ENCODE measurements around the gene SORL1.

Gene SORL1

DNA sequence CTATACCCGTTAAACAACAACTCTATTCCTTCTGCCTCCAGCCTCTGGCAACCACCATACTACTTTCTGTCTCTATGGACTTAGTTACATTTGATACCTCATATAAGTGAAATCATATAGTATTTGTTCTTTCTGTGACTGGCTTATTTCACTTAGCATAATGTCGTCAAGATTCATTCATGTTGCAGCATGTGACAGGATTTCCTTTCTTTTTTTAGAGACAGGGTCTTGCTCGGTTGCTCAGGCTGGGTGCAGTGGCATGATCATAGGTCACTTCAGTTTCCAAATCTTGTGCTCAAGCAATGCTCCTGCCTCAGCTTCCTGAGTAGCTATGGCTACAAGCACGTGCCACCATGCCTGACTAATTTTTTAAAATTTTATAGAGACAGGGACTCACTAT lies 29.4 kb upstream of the SORL1 start:
- DNase-seq = no peak
- intact Hi-C loops (cut with DNase I; ENCODE audit: low total_unique reads) = no loop called here
- TF ChIP-seq, protein P1, sequence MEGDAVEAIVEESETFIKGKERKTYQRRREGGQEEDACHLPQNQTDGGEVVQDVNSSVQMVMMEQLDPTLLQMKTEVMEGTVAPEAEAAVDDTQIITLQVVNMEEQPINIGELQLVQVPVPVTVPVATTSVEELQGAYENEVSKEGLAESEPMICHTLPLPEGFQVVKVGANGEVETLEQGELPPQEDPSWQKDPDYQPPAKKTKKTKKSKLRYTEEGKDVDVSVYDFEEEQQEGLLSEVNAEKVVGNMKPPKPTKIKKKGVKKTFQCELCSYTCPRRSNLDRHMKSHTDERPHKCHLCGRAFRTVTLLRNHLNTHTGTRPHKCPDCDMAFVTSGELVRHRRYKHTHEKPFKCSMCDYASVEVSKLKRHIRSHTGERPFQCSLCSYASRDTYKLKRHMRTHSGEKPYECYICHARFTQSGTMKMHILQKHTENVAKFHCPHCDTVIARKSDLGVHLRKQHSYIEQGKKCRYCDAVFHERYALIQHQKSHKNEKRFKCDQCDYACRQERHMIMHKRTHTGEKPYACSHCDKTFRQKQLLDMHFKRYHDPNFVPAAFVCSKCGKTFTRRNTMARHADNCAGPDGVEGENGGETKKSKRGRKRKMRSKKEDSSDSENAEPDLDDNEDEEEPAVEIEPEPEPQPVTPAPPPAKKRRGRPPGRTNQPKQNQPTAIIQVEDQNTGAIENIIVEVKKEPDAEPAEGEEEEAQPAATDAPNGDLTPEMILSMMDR (IDR thresholded peaks at IDR 0.05) = no peak
- Histone ChIP-seq H3K4me1 (peaks cover 0 to 9% (median 8%) of the 10 kb centered on the region in 4 donors), H3K27me3 (no peaks in the 10 kb centered on the region), H3K9me3 (no peaks in the 10 kb centered on the region), H3K4me3 (no peak overlapping the region), H3K36me3 (no peaks in the 10 kb centered on the region), H3K27ac (no peak overlapping the region)

- TF ChIP-seq, protein P1 (IDR thresholded peaks at IDR 0.05) = no peak
- intact Hi-C loops (cut with DNase I; ENCODE audit: low total_unique reads) = no loop called here
Observed at GRCh38 chr11:121425828-121426227, 26.3 kb upstream of the SORL1 start.

GRCh38 chr11:121426476-121427399 lies 25.4 kb upstream of the SORL1 start:
- peak overlapping the region; percentile 25 to 45 for H3K4me3 ChIP-seq
- TF ChIP-seq, protein P1 (IDR thresholded peaks at IDR 0.05) = peak in 1 of 2 experiments; percentile 12
- DNase-seq = peak in 1 of 2 donors; percentile 74
- no peaks in the 10 kb centered on the region for H3K9me3 ChIP-seq
- H3K36me3 ChIP-seq = no peaks in the 10 kb centered on the region
- no peak overlapping the region for H3K27ac ChIP-seq
- peaks cover 0 to 8% (median 5%) of the 10 kb centered on the region in 4 donors for H3K4me1 ChIP-seq
- H3K27me3 ChIP-seq = no peaks in the 10 kb centered on the region
- intact Hi-C loops (cut with DNase I; ENCODE audit: low total_unique reads) = no loop called here

More at GRCh38 chr11:121425828-121426227, 26.3 kb upstream of the SORL1 start:
- Histone ChIP-seq H3K4me3 (no peak overlapping the region), H3K4me1 (peaks cover 0 to 8% (median 5%) of the 10 kb centered on the region in 4 donors), H3K9me3 (no peaks in the 10 kb centered on the region), H3K36me3 (no peaks in the 10 kb centered on the region), H3K27ac (no peak overlapping the region), H3K27me3 (no peaks in the 10 kb centered on the region)
- no peak for DNase-seq

DNA sequence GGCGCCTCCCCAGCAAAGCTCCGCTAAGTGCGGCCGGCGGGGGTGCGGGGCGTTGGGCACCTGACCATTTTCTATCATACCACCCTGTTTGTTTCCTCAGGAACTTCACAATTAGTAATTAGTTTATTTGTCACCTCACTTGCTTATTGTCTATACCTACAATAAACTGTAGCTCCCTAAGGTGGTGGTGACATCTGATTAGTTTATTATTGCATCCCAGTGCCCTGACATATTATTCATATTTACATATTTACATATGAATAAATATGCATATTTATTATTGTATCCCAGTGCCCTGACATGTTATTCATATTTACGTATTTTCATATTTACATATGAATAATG lies 24.7 kb upstream of the SORL1 start:
- DNase-seq = no peak
- peaks cover 0 to 8% (median 5%) of the 10 kb centered on the region in 4 donors for H3K4me1 ChIP-seq
- TF ChIP-seq, protein P1 (IDR thresholded peaks at IDR 0.05) = no peak
- peak overlapping the region; percentile 25 to 45 for H3K4me3 ChIP-seq
- H3K9me3 ChIP-seq = no peaks in the 10 kb centered on the region
- H3K27ac ChIP-seq = no peak overlapping the region
- intact Hi-C loops (cut with DNase I; ENCODE audit: low total_unique reads) = no loop called here
- no peaks in the 10 kb centered on the region for H3K27me3 ChIP-seq
- no peaks in the 10 kb centered on the region for H3K36me3 ChIP-seq

DNA sequence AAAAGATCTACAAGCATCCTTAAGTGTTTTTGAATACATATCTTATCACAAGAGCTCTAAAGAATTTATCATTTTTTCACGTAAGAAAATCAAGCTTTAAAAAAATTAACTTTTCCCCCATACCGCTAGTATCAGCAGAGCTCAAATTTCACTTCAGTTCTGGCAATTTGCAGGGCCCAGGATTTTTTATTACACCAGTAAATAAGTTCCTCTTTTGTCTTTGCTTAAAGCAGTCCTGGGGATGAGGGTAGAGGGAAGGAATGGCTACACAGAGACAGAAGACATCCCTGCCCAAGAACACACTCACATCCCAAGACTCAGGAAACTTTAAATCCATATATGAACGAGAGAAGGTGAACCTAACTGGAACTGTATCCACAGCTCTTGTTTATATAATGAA lies 22.6 kb upstream of the SORL1 start:
- H3K9me3 ChIP-seq = no peaks in the 10 kb centered on the region
- no peaks in the 10 kb centered on the region for H3K27me3 ChIP-seq
- no peak for DNase-seq
- TF ChIP-seq, protein P1 (IDR thresholded peaks at IDR 0.05) = no peak
- no peaks in the 10 kb centered on the region for H3K36me3 ChIP-seq
- H3K4me3 ChIP-seq = no peak overlapping the region
- peaks cover 0 to 8% (median 5%) of the 10 kb centered on the region in 4 donors for H3K4me1 ChIP-seq
- intact Hi-C loops (cut with DNase I; ENCODE audit: low total_unique reads) = no loop called here
- no peak overlapping the region for H3K27ac ChIP-seq
